T-helper 1 cell (primary cell): ENCODE results near the gene MINK1.
"Not testable (repeated sequence)": the region's sequence is repeated elsewhere in the genome, so short reads cannot be mapped to it uniquely, and the experiment has no call there.

Source experiments
- DNase-seq, 5 donors: peaks; one replicate each; pipeline ENCODE4 v3.0.0-alpha.2; 2012 to 2020

MINK1 gene

DNA sequence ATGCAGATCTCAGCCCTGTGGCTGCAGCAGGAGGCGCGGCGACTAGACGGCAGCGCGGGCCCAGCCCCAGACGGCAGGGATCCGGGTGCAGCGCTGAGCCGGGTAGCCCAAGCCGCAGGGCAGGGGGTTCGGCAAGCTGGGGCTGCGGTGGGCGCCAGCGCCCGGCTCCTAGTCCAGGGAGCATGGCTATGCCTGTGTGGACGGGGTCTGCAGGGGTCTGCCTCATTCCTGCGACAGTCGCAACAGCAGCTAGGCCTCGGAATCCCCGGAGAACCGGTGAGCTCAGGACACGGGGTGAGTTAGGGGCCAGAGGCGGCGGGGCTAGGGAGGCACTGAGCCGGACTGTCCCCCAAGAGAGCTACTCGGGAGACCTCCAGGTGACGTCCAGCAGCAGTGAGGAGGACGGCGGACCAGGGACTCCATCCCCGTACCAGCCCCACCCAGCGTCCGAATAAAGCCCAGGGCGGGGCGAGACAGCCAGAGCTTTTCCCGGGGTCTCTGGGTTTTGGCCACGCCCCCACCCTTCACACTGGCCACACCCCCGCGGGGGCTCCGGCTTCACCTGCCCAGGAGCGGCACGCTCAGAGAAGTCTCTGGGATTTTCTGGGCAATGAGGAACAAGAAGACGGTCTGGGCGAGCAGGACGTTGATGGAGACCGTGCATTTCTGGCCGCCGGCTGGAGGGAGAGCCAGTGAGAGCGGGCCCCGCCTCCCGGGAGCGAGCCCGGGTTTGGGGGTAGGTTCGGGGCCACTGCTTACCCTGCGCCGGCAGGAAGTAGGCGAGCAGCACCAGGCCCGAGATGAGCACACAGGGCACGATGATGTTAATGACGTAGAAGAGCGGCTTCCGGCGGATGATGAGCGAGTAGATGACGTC is 67.3 kb downstream of the MINK1 start:
- DNase-seq, result peak; percentile 40 to 81 (median 61)

DNA sequence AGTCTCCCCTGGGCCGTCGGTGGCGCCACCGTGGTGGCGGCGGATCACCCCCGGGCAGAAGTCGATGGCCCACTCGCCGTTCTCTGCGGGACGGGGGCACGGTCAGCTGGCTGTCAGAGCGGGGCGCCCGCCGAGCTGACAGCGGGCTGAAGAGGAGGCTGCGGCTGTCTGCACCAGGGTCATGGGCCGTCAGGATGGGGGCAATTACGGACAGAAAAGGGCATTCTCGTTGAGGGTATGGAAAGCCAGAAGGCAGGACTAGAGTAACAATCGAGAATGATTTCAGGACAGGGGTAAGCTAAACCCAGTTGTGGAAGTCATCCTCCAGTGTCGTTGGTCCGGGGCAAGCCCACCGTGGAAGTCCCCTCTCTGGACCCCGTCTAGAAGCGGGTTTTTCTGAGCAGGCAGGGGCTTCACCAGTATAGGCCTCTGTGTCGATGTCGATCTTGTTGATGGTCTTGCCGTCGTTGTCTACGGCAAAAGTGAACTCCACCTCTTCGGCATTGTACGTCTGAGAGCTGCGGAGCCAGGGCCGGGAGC is 68.0 kb downstream of the MINK1 start:
- no peak for DNase-seq

DNA sequence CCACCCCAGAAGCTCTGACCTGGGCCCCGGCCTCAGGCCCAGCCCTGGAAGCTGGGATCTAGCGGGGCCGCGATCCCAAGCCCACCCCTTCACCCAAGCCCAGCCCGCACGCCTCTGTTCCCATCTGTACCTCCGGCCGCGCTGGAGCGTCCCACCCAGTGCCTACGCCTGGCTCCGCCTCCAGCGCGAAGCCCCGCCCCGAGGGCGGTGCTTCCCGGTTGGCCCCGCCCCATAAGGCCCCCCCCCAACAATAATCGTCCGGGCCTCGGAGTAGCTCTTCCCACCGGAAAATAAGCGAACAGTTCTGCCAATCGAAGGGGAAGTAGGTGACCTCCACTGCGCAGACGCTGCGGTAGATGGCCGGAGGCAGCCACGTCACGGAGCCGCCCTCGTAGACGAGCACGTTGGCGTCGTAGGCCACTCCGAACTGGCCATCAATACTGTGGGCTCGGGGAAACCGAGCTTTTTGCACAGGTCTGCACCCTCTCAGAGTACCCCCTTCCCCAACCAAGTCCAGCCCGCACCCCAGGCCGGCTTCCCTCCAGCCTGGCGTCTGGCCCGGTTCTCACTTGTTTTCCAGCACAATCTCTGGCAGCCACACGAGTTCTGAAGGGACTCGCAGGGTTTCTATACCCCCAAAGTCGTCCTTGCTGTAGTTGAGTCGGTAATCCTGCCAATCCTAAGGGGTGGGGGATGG is 68.7 kb downstream of the MINK1 start:
- peak in 1 of 5 donors; percentile 19 for DNase-seq

DNA sequence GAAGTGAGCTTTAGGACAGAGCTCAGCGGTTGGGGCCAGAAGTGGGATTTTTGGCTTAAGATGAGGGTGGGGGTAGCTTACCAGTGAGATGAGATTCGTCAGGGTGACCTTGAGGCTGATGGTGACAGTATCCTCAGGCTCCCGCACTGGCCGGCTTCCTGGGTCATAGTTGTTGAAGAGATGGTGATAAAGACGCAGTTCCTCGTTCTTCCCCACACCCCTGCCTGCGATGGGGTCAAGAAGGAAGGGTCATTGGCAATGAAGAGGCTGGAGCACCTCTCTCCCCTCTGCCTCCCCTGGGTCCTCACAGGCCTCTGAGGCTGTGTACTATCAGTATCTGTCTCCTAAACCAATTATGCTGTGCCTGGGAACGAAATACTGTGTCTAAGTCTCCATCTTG is 69.4 kb downstream of the MINK1 start:
- DNase-seq, result no peak

DNA sequence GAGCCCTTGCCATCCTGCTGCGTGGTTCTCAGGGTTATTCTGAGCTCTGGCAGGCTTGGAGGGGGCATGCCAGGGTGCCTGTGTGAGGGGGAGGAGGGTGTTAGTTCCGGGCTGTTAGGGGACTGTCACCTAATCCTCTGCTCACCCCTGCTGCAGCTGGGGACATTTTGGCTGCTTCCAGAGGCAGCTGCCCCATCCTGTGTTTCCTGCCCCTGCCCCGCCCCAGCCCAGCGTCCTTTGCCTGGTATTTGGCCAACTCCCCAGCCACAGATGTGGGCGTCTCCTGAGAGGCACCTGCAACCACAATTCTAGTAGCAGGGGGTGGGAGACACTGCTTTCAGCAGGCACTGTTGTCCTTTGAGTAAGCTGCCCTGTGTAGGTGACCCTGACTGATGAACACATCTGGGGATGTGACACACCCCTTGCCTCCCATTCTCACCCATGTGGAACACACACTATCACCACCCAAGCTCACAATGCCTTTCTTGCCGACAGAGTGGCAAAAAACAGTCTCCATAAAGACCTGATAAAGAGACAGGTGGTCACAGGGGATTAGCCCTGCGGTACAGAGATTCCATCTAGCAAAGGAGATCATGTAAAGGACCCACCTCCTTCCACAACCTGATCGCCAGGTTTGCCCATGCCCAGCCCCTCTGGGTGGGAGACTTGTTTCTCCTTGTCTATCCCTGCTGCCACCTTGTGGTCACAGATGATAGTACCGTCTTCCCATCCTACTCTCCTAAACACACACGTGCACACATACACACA is 70.1 kb downstream of the MINK1 start, which contains the start of gene CHRNE:
CHRNE (minus strand) TSS at position 48 of the 768 bp plus-strand sequence; CDS start at position 13, 35 bp downstream.
- DNase-seq, result peak; percentile 46 to 78 (median 67)

DNA sequence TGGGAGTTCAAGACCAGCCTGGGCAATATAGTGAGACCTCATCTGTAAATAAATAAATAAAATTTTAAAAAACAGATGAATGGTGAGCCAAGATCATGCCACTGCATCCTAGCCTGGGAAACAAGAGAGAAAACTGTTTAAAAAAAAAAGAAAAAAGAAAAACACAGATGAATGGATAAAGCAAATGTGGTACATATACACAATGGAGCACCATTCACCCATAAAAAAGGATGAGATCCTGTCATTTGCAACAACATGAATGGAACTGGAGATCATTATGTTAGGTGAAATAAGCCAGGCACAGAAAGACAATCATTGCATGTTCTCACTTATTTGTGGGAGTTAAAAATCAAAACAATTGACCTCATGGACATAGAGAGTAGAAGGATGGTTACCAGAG is 73.5 kb downstream of the MINK1 start:
- DNase-seq, result not testable (repeated sequence)

DNA sequence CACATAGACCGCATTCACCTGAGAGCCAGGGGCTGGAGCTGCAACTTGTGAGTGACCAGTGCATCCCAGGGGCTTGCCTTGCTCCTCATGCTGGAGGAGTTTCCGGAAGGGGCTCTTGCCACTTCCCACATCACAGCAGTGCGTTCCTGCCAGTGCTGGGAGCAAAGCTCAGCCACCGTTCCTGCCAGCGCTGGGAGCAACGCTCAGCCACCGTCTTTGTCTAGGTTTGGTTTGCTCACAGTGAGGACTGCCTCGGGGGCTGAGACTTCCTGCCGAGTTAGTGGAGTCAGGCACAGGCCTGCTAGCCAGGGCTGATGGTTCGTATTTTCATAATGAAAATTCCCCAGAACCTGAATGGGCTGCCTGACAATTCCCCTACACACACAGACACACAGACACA is 75.2 kb downstream of the MINK1 start:
- no peak for DNase-seq

DNA sequence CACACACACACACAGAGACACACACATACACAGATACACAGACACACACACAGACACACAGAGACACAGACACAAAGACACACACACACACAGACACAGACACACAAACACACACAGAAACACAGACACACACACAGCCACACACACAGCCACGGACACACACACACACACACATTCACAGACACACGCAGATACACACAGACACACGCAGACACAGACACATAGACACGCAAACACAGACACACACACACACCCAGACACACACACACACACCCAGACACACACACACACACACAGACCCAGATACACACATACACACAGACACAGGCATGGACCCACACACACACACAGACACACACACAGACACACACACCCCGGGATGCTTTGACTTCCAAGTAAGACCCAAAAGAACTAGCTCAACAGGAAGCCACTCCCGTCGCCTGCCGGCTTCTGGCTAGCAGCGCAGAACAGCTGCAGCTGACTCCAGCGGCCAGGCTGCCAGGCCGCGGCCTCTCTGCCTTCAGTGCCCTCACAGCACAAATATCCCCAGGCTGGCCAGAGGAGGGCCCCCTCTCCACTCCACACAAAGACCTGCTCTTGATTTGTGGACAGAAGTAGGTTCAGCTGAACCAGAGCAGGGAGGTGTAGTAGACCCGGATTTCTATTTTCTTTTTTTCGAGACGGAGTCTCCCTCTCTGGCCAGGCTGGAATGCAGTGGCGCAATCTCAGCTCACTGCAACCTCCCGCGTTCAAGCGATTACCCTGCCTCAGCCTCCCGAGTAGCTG is 75.8 kb downstream of the MINK1 start:
- DNase-seq, result peak; percentile 46 to 85 (median 60)

DNA sequence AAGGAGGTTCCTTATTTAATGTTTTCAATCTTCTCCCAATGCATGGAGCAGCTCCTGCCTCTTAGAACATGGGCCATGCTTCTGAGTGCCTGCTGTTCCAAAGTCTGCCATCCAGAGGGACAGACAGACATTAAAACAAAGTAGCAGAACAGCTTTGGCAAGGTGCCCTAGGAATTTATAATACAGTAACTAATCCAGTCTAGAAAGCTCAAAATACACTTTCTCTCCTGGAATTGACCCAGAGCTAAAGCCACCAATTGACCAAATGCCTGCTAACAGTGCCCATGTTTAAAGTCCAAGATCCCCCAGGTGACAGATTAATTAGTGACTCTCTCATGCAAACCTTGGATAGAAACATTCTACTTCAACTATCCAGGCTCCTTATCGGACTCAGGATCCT is 80.9 kb downstream of the MINK1 start:
- no peak for DNase-seq

DNA sequence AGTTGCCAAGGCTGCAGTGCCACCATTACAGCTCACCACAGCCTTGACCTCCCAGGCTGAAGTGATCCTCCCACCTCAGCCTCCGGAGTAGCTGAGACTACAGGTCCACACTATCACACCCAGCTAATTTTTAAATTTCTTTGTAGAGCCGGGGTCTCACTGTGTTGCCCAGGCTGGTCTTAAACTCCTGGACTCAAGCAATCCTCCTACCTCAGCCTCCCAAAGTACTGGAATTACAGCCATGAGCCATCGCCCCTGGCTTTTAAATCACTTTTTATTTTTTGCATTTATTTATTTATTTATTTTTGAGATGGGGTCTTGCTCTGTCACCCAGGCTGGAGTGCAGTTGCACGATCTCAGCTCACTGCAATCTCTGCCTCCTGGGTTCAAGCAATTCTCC is 81.4 kb downstream of the MINK1 start:
- not testable (repeated sequence) for DNase-seq

DNA sequence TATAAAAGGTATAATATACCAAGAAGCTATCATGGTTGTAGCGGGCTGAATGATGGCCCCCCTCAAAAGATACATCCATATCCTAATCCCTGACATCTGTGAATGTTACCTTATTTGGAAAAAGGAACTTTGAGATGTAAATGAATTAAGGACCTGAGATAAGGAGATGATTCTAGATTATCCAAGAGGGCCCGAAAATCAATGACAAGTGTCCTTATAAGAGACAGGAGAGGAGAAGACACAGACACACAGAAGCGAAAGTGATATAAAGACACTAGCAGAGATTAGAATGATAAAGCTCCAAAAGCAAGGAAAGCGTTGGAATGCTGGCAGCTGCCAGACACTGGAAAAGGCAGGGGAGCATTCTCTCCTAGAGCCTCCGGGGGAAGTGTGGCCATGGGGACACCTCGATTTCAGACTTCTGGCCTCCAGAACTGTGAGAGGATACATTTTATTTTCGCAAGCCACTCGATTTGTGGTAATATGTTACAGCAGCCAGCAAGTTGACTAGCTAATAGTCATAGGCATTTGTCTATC is 86.4 kb downstream of the MINK1 start:
- DNase-seq, result no peak

DNA sequence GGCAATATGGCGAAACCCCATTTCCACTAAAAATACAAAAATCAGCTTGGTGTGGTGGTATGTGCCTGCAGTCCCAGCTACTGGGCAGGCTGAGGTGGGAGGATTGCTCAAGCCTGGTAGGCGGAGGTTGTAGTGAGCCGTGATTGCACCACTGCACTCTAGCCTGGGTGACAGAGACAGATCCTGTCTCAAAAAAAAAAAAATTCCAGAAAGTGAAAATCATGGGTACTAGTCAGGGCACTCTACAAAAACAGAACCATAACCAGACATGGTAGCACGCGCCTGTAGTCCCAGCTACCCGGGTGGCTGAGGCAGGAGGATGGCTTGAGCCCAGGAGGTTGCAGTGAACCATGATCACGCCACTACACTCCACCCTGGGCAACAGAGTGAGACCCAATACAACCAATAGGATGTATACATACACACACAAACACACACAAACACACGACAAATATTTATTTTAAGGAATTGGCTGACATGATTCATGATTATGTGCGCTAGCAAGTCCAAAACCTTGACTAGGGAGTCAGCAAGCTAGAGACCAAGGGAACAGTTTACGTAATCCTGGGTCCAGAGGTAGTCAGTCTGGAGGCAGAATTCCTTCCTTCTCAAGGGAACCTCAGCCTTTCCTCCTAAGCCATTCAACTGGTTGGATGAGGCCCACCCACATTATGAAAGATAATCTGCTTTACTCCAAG is 87.4 kb downstream of the MINK1 start:
- DNase-seq, result no peak

DNA sequence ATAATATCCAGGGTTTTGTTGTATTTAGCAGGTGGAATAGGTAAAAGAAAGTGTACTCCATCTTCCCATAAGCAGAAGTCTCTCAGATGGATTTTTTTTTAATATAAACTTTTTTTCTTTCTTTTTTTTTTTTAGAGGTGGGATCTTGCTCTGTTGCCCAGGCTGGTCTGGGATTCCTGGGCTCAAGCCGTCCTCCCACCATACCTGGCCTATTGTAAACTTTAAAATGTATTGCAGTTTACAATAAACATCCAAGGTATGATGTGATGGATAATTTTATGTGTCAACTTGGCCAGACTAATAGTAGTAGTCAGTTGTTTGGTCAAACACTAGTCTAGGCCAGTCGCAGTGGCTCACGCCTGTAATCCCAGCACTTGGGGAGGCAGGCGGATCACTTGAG is 88.2 kb downstream of the MINK1 start:
- DNase-seq, result no peak

DNA sequence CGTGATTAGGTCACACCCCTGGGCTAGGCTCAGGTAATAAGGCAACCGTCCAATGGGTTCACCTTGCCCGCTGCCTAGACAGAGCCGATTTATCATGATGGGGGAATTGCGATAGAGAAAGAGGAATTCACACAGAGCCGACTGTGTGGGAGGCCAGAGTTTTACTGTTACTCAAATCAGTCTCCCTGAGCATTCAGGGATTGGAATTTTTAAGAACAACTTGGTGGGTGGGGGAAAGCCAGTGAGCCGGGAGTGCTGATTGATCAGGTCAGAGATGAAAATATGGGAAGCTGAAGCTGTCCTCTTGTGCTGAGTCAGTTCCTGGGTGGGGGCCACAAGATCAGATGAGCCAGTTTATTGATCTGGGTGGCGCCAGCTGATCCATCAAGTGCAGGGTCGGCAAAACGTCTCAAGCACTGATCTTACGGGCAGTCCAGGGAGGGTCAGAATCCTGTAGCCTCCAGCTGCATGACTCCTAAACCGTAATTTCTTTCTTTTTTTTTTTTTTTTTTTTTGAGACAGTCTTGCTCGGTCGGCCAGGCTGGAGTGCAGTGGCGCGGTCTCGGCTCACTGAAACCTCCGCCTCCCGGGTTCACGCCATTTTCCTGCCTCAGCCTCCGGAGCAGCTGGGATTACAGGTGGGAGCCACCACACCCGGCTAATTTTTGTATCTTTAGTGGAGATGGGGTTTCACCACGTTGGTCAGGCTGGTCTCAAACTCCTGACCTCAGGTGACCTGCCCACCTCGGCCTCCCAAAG is 93.6 kb downstream of the MINK1 start:
- not testable (repeated sequence) for DNase-seq

DNA sequence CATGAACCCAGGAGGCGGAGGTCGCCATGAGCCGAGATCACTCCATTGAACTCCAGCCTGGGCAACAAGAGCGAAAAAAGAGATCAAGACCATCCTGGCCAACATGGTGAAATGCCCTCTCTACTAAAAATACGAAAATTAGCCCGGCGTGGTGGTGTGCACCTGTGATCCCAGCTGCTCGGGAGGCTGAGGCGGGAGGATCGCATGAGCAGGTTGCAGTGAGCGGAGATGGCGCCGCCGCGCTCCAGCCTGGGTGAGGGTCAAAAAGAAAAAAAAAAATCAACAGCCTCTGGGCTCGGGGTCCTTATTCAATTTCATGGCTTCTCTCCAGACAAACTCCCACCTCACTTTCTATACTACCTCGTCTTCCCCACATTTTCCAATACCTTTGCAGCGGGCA is 95.7 kb downstream of the MINK1 start:
- no peak for DNase-seq

DNA sequence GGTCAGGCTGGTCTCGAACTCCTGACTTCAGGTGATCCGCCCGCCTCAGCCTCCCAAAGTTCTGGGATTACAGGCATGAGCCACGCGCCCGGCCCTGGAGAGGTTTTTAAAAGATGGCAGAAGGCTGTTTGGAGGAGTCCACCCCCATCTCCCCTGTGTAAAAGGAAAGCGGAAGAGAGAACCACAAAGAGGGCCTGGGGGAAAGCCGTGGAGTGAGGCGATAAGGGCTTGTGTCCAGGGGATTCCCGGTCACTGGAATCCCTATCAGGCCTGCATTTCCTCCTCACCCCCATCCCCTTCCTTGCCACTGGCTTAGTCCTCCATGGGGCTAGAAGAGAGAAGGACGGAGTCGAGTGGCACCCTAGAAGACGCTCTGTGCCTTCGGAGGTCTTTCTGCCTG is 98.8 kb downstream of the MINK1 start, which contains the start of gene GP1BA:
GP1BA (plus strand) TSS at position 315 of the 400 bp plus-strand sequence. CDS start 328 bp downstream, outside the sequence.
- DNase-seq, result no peak

DNA sequence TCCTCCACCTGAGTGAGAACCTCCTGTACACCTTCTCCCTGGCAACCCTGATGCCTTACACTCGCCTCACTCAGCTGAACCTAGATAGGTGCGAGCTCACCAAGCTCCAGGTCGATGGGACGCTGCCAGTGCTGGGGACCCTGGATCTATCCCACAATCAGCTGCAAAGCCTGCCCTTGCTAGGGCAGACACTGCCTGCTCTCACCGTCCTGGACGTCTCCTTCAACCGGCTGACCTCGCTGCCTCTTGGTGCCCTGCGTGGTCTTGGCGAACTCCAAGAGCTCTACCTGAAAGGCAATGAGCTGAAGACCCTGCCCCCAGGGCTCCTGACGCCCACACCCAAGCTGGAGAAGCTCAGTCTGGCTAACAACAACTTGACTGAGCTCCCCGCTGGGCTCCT is 99.6 kb downstream of the MINK1 start:
- DNase-seq, result no peak

DNA sequence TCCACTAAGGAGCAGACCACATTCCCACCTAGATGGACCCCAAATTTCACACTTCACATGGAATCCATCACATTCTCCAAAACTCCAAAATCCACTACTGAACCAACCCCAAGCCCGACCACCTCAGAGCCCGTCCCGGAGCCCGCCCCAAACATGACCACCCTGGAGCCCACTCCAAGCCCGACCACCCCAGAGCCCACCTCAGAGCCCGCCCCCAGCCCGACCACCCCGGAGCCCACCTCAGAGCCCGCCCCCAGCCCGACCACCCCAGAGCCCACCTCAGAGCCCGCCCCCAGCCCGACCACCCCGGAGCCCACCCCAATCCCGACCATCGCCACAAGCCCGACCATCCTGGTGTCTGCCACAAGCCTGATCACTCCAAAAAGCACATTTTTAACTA is 100.5 kb downstream of the MINK1 start:
- no peak for DNase-seq

DNA sequence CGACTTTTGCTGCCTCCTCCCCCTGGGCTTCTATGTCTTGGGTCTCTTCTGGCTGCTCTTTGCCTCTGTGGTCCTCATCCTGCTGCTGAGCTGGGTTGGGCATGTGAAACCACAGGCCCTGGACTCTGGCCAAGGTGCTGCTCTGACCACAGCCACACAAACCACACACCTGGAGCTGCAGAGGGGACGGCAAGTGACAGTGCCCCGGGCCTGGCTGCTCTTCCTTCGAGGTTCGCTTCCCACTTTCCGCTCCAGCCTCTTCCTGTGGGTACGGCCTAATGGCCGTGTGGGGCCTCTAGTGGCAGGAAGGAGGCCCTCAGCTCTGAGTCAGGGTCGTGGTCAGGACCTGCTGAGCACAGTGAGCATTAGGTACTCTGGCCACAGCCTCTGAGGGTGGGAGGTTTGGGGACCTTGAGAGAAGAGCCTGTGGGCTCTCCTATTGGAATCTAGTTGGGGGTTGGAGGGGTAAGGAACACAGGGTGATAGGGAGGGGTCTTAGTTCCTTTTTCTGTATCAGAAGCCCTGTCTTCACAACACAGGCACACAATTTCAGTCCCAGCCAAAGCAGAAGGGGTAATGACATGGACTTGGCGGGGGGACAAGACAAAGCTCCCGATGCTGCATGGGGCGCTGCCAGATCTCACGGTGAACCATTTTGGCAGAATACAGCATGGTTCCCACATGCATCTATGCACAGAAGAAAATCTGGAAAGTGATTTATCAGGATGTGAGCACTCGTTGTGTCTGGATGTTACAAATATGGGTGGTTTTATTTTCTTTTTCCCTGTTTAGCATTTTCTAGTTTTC is 101.2 kb downstream of the MINK1 start:
- DNase-seq, result no peak
